ENCODE data around the gene TDG. TPM values are rescaled to one million over a fixed set of nuclear protein-coding genes. Genes with fewer than 3 reads are reported as not detected.
A peak's percentile ranks its signal among the peaks of the same experiment; 100 is the strongest.

Gene TDG
- polyA plus RNA-seq, 1 donor (not counting 4 experiments of a cell fraction or from before 2014, with no cell fraction given), result 35.6 TPM

- Histone ChIP-seq H3K79me2 (ENCODE audit: control insufficient read depth, insufficient read depth, low read length) (no peaks in the 10 kb centered on the region), H3K36me3 (ENCODE audit: control insufficient read depth in 2 of 2, extremely low read depth in 1 of 2, insufficient read depth in 2 of 2, low read length in 2 of 2) (no peaks in the 10 kb centered on the region), H4K20me1 (ENCODE audit: control insufficient read depth, extremely low read depth, insufficient read depth, low read length) (no peaks in the 10 kb centered on the region), H2AFZ (ENCODE audit: control insufficient read depth, low read length) (no peak overlapping the region), H3K9ac (ENCODE audit: control insufficient read depth, extremely low read depth, insufficient read depth, low read length) (no peak overlapping the region), H3K27me3 (ENCODE audit: control insufficient read depth, extremely low read depth, insufficient read depth, low read length) (no peaks in the 10 kb centered on the region), H3K9me3 (ENCODE audit: control insufficient read depth, low read depth, low read length) (no peaks in the 10 kb centered on the region), H3K4me2 (ENCODE audit: control insufficient read depth, extremely low read depth, insufficient read depth, low read depth, low read length) (no peak overlapping the region), H3K9me1 (ENCODE audit: control insufficient read depth, extremely low read depth, insufficient read depth, low read length) (no peaks in the 10 kb centered on the region), H3K27ac (ENCODE audit: control insufficient read depth, insufficient read depth, low read length) (no peak overlapping the region), H3K4me3 (ENCODE audit: control insufficient read depth in 2 of 3, extremely low read depth in 1 of 3, insufficient read depth in 2 of 3, low read depth in 1 of 3, low read length in 3 of 3) (no peak overlapping the region), H3K4me1 (ENCODE audit: control insufficient read depth, extremely low read depth, insufficient read depth, low read length) (peaks cover 16% of the 10 kb centered on the region)
- TF ChIP-seq EZH2 (IDR thresholded peaks at IDR 0.05; ENCODE audit: low read length) (no peak), CTCF (optimal IDR thresholded peaks at IDR 0.05 in 1 of 3, IDR thresholded peaks at IDR 0.05 in 1 of 3, conservative IDR thresholded peaks at IDR 0.05 in 1 of 3; ENCODE audit: extremely low read depth in 1 of 3, insufficient read depth in 2 of 3, low read length in 3 of 3) (no peak)
- dilution Hi-C loops (cut with MboI; ENCODE audit: extremely low pct_ligation_motif_present, low sequenced_read_pairs), result no loop called here
- no peak for DNase-seq (ENCODE audit: low read depth, low spot score)
- no peak for FAIRE-seq
These were observed 44.4 kb downstream of the TDG start for GRCh38 chr12:104010121-104010520.

- Histone ChIP-seq H3K4me1 (ENCODE audit: control insufficient read depth, extremely low read depth, insufficient read depth, low read length) (peaks cover 16% of the 10 kb centered on the region), H3K9ac (ENCODE audit: control insufficient read depth, extremely low read depth, insufficient read depth, low read length) (no peak overlapping the region), H2AFZ (ENCODE audit: control insufficient read depth, low read length) (peak overlapping the region; percentile 28), H3K36me3 (ENCODE audit: control insufficient read depth in 2 of 2, extremely low read depth in 1 of 2, insufficient read depth in 2 of 2, low read length in 2 of 2) (no peaks in the 10 kb centered on the region), H3K4me3 (ENCODE audit: control insufficient read depth in 2 of 3, extremely low read depth in 1 of 3, insufficient read depth in 2 of 3, low read depth in 1 of 3, low read length in 3 of 3) (no peak overlapping the region), H3K9me1 (ENCODE audit: control insufficient read depth, extremely low read depth, insufficient read depth, low read length) (no peaks in the 10 kb centered on the region), H3K27me3 (ENCODE audit: control insufficient read depth, extremely low read depth, insufficient read depth, low read length) (no peaks in the 10 kb centered on the region), H4K20me1 (ENCODE audit: control insufficient read depth, extremely low read depth, insufficient read depth, low read length) (no peaks in the 10 kb centered on the region), H3K9me3 (ENCODE audit: control insufficient read depth, low read depth, low read length) (no peaks in the 10 kb centered on the region), H3K27ac (ENCODE audit: control insufficient read depth, insufficient read depth, low read length) (no peak overlapping the region), H3K79me2 (ENCODE audit: control insufficient read depth, insufficient read depth, low read length) (no peaks in the 10 kb centered on the region), H3K4me2 (ENCODE audit: control insufficient read depth, extremely low read depth, insufficient read depth, low read depth, low read length) (no peak overlapping the region)
- TF ChIP-seq EZH2 (IDR thresholded peaks at IDR 0.05; ENCODE audit: low read length) (no peak), CTCF (optimal IDR thresholded peaks at IDR 0.05 in 1 of 3, IDR thresholded peaks at IDR 0.05 in 1 of 3, conservative IDR thresholded peaks at IDR 0.05 in 1 of 3; ENCODE audit: extremely low read depth in 1 of 3, insufficient read depth in 2 of 3, low read length in 3 of 3) (no peak)
- dilution Hi-C loops (cut with MboI; ENCODE audit: extremely low pct_ligation_motif_present, low sequenced_read_pairs), result no loop called here
- DNase-seq (ENCODE audit: low read depth, low spot score) (no peak), FAIRE-seq (no peak)
These were observed 45.0 kb downstream of the TDG start for GRCh38 chr12:104010606-104011169.

Data from keratinocyte (primary cell).